ENCODE results near the gene APRT.

- TF ChIP-seq, protein P1, sequence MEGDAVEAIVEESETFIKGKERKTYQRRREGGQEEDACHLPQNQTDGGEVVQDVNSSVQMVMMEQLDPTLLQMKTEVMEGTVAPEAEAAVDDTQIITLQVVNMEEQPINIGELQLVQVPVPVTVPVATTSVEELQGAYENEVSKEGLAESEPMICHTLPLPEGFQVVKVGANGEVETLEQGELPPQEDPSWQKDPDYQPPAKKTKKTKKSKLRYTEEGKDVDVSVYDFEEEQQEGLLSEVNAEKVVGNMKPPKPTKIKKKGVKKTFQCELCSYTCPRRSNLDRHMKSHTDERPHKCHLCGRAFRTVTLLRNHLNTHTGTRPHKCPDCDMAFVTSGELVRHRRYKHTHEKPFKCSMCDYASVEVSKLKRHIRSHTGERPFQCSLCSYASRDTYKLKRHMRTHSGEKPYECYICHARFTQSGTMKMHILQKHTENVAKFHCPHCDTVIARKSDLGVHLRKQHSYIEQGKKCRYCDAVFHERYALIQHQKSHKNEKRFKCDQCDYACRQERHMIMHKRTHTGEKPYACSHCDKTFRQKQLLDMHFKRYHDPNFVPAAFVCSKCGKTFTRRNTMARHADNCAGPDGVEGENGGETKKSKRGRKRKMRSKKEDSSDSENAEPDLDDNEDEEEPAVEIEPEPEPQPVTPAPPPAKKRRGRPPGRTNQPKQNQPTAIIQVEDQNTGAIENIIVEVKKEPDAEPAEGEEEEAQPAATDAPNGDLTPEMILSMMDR (IDR thresholded peaks at IDR 0.05; ENCODE audit: borderline replicate concordance, extremely low read depth, low read length, poor library complexity, severe bottlenecking), result no peak
- TF ChIP-seq EZH2 (IDR thresholded peaks at IDR 0.05; ENCODE audit: borderline replicate concordance, low read depth, low read length, severe bottlenecking), result no peak
Observed at GRCh38 chr16:88783391-88784073, 28.2 kb downstream of the APRT start.
